Activated naive CD4-positive, alpha-beta T cell treated with anti-CD3 and anti-CD28 coated beads, Interleukin-2, amount 10 ng/mL, durations not matched to agents 5 hours and 36 hours (primary cell): ENCODE measurements around the gene HLA-DOB. TPM values are rescaled to one million over a fixed set of nuclear protein-coding genes. Genes with fewer than 3 reads are reported as not detected.

Experiments used
- total RNA-seq, 2 experiments: library from RNA; stranded (reverse); gene quantifications; one replicate each; pipeline ENCODE4 v1.2.3, GENCODE V29; 2021

The HLA-DOB gene
- total RNA-seq: 1 to 10 TPM; 1.4 to 2.2 TPM

DNA sequence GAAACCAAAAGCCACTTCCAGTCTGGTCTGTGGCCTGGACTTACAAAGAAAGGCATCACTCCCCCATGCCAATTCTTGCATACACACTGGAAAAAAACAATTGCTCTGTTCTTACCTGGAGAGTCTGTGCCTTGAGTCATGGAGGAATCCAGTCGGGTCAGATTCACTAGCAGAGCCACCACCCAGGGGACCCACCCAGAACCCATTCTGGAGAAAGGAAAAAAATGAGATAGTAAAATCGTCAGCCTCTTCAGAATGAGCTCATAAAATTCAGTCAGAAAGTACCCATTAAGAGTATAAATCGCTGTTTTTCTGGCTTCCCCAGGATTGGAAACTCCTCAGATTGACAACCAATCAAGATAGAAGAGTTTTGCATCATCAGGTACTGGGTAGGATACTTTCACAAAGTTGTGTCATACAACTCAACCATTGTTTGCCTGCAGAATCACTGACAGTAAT is at the start of gene HLA-DOB:
HLA-DOB (minus strand) TSS at position 257 of the 459 bp plus-strand sequence; CDS start at position 206, 51 bp downstream.

DNA sequence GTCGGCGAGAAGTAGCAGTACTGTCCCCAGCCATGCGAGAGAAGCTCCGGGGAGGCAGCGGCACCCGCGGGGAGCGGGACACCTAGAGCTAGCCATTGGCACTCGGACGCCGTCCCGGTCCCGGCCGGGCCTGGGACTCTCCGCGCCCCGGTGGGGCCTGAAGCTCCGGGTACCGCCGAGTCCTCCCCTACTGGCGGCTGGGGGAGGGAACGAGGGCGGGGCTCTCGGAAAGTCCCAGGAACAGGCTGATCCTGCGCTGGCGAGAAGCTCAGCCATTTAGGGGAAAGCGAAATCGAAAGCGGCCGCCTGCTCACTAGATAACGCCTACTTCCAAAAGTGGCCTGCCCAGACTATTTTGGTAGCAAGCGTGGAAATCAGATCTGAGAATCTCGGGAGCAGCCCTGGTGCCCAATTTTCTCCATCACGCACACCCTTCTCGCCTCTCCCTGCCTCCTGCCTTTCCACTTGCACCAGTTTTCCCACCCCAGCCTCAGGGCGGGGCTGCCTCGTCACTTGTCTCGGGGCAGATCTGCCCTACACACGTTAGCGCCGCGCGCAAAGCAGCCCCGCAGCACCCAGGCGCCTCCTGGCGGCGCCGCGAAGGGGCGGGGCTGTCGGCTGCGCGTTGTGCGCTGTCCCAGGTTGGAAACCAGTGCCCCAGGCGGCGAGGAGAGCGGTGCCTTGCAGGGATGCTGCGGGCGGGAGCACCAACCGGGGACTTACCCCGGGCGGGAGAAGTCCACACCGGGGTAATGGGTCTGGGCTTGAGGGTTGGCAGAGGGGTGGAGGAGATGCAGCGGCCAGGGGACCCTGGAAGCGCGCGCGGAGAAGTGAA is 37.0 kb upstream of the HLA-DOB start, which contains the start of the genes PSMB9 and TAP1:
PSMB9 (plus strand) TSS at position 652 of the 835 bp plus-strand sequence; CDS start at position 690, 38 bp downstream.
TAP1 (minus strand) TSS at position 164 of the 835 bp plus-strand sequence; CDS start at position 96, 68 bp downstream.

DNA sequence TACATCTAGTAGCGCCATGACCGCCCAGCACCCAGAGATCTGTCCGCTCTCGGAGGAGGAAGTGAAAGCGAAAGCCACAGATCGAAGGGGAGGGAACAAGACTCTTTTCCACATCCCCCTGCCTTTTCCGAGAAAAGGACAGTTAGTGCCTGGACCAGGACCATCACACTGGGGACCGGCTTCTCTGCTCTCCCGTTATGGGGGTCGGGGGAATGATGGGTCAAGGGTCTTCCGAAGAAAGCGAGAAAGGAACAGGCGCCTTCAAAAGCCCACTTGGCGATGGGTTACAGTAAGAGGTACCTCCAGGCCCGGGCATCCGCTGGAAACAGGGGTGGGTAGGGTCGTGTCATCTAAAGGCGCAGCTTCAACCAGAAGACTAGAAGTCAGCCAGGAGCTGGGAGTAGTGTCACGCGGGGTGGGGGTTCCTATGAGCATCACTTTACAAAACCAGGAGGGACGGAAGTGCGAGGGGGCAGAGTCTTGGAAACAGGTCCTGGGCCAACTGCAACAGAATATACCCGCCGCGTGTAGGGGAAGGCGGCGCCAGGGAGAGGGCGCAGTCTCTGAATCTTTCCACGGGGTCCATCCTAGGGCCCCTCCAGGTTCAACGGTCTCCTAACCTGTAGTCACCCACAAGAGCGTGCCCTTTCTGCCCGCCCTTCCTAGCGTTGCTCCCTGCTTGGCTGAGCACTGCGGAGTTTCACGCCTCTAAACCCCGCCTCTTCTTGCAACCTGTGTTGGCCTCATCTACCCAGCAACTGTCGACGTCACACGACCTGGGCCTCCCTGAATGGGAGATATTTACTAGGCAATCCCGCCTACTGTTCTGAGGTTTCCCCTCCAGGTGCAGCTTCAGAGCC is 27.4 kb upstream of the HLA-DOB start, which contains the start of gene PSMB8:
PSMB8 (minus strand) TSS at position 69 of the 860 bp plus-strand sequence; CDS start at position 18, 51 bp downstream.

DNA sequence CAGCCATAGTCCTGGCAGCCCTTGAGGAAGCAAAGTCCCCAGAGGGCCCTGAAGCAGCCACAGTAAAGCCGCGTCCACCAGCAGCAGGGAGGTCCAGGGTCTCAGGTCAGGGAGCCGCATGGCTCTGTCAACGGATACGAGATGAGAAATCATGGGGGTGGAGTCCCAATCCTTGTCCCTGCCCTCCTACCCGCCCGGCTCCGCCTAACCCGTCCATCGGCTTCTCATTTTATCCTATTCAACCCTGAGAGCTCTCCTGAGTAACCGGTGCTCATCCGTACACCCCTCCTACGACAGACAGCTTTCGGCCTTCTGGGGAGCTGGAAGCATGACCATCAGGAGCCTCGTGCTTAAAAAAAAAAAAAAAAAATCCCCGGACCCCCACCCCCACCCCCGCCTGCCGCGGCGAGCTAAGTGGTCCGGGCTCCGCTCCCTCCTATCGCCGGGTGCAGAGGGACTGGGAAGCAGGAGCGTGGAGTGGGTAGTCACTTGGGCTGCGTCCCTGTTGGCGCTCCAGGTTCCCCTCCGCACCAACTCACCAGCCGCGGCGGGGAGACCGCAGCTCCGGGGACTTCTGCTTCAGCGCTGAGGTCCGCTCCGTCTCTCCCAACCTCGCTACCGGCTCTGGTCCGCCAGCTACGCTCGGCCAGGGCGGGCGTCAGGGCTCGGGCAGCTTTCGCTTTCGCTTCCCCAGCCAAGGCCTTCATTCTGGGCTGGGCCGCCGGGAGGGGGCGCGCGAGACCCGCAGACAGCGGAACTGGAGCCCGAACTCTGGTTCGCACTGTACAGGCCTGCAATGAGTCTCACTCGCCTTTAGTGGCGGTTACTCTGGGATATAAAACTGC is 21.5 kb upstream of the HLA-DOB start, which contains the start of gene TAP2:
TAP2 (minus strand) TSS at position 626 of the 845 bp plus-strand sequence; CDS start at position 120, 506 bp downstream.

DNA sequence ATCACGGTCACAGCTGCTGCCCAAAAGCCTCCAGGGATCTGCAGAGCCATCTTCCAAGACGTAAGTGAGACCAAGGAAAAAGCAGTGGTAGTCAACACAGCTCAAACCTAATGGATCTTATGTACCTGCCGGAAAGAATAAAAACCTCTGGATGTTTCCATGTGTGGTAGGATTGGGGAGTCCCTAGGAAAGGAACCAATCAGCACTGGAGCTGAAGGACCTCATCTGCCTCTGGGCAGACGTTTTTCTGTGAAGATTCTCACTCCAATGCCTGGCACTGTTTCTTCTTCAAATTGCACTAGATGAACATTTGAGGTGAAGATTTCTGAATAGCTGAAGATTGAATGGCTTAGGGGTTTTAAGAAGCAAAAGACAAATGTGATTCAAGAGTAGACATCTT is 53.4 kb downstream of the HLA-DOB start, which contains the start of gene HLA-DQB2:
HLA-DQB2 (minus strand) TSS at position 112 of the 400 bp plus-strand sequence; CDS start at position 50, 62 bp downstream.

Other genes with a start within 250 kb of the HLA-DOB start
- gene HLA-DRB1, start 227.2 kb downstream of the HLA-DOB start, total RNA-seq: 10 to 100 TPM; 36.3 to 37.0 TPM
- gene HLA-DQA1, start 179.6 kb downstream of the HLA-DOB start, total RNA-seq: 1 to 10 TPM; 6.1 to 8.8 TPM
- 10 to 100 TPM; 40.9 to 45.0 TPM for gene HLA-DQB1, start 150.3 kb downstream of the HLA-DOB start, total RNA-seq
- not detected for gene HLA-DQA2, start 75.6 kb downstream of the HLA-DOB start, total RNA-seq
- gene HLA-DQB2, start 53.5 kb downstream of the HLA-DOB start, total RNA-seq: not detected
- 100 to 1,000 TPM; 170 TPM for gene TAP2, start 21.7 kb upstream of the HLA-DOB start, total RNA-seq
- 100 to 1,000 TPM; 290 to 315 TPM for gene PSMB8, start 27.0 kb upstream of the HLA-DOB start, total RNA-seq
- 100 to 1,000 TPM; 346 to 366 TPM for gene TAP1, start 36.7 kb upstream of the HLA-DOB start, total RNA-seq
- 100 to 1,000 TPM; 264 to 271 TPM for gene PSMB9, start 37.2 kb upstream of the HLA-DOB start, total RNA-seq
- 1 to 10 TPM; 9.2 to 9.6 TPM for gene HLA-DMB, start 124.0 kb upstream of the HLA-DOB start, total RNA-seq
- 10 to 100 TPM; 23.9 to 26.2 TPM for gene HLA-DMA, start 136.1 kb upstream of the HLA-DOB start, total RNA-seq
- 100 to 1,000 TPM; 272 to 275 TPM for gene BRD2, start 151.6 kb upstream of the HLA-DOB start, total RNA-seq
- gene HLA-DOA, start 192.6 kb upstream of the HLA-DOB start, total RNA-seq: 1 to 10 TPM; 1.2 to 2.9 TPM